Natural killer cell treated with Interleukin-12 subunit alpha and Interleukin-12 subunit beta and Interleukin-15 and Interleukin-18, amount 100 ng/mL, for 72 hours (primary cell): ENCODE results near the gene HMG20B. TPM values are rescaled to one million over a fixed set of nuclear protein-coding genes. Genes with fewer than 3 reads are reported as not detected.
A peak's percentile ranks its signal among the peaks of the same experiment; 100 is the strongest.

Experiments
- ATAC-seq, 2 donors: fragments of 150-1000 bp; cut with Tn5 transposase in 1 of 2; sonication (Bioruptor Pico), chemical (Tn5 transposase) in 1 of 2; 2 replicates each; pipeline ENCODE4 v1.10.0; 2021
- DNase-seq: peaks from one replicate; pipeline ENCODE4 v3.0.0; 2022; ENCODE audit warnings: low spot score
- H3K27ac Mint-ChIP-seq, 2 donors: 1 replicate in 1 of 2; 2 replicates in 1 of 2; pipeline ENCODE4 v1.8.0; 2022; ENCODE audit warnings: mixed read lengths in 2 of 2, mild to moderate bottlenecking in 1 of 2, moderate library complexity in 1 of 2
- H3K27me3 Mint-ChIP-seq, 2 donors: 1 replicate in 1 of 2; 2 replicates in 1 of 2; pipeline ENCODE4 v1.8.0; 2022; ENCODE audit warnings: mixed read lengths in 2 of 2
- H3K36me3 Mint-ChIP-seq: one replicate; pipeline ENCODE4 v1.8.0; 2022; ENCODE audit warnings: mixed read lengths
- H3K4me1 Mint-ChIP-seq, 2 donors: 1 replicate in 1 of 2; 2 replicates in 1 of 2; pipeline ENCODE4 v1.8.0; 2022; ENCODE audit warnings: low read depth in 2 of 2, mixed read lengths in 2 of 2, mild to moderate bottlenecking in 1 of 2
- H3K4me3 Mint-ChIP-seq: one replicate; pipeline ENCODE4 v1.8.0; 2022; ENCODE audit warnings: mixed read lengths
- H3K9me3 Mint-ChIP-seq: 2 replicates; pipeline ENCODE4 v1.8.0; 2022; ENCODE audit warnings: mixed read lengths
- total RNA-seq, 2 donors: library from RNA; stranded (reverse); gene quantifications; one replicate each; pipeline ENCODE4 v1.2.3, GENCODE V29; 2022

The HMG20B gene
- total RNA-seq, 2 donors from 2014 or later: 38.2 to 48.0 TPM

DNA sequence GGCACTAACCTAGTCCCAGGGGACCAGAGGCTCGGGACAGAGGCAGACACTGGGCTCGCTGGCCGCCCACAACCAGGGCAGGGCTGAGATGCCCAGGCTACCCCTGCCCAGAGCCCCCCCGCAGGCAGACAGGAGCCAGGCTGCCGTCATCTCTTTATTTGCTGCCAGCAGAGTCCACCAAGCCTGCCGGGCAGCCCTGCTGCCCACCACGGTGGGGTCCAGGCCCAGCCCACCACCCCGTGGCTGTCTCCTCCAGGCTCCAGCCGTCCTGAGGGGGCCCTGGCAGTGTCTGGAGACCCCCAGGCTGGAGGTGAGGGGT lies 28.7 kb upstream of the HMG20B start:
- H3K4me1 Mint-ChIP-seq: peaks cover 0 to 12% of the 10 kb centered on the region in 2 donors
- DNase-seq: no peak

DNA sequence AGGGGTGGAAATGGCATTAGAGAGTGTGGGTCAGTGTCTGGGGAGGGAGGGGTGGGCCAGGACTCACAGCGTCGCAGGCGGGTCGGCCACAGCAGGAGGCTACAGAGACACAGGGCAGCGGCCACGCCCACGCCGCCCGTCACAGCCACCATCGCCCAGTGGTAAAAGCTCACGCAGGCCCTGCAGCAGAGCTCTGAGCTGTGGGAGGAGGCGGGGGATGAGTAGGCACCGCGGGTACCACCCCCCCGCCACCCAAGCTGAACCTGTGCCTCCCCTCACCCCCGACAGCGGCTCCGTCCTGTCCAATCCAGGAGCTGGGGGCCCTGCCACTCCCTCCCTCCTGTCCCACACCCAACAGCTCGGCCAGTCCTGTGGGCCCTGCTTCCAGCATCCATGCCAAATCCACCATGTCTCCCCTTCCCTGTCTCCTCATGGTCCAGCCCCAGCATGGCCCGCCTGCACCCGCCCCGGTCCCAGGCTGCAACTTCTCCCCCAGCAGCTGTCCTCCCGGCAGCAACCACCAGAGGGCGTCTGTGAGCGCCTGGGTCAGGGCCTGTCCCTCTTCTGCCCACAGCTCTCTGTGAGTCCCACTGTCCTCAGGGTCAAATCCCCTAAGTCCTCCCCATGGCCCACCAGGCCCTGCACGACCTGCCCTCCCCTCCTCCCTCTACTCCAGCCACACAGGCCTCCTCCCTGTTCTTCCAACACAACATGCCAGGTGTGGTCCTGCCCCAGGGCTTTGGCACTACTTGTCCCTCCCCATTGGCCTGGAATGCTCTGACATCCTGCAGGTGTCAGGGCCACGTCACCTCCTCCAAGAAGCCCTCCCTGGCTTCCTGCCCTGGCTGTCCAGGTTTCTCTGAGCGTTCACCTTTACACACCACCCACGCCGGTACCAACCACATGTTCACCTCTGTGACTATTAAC lies 27.7 kb upstream of the HMG20B start:
- H3K27me3 Mint-ChIP-seq: no peaks in the 10 kb centered on the region
- peaks cover 0 to 12% of the 10 kb centered on the region in 2 donors for H3K4me1 Mint-ChIP-seq
- H3K36me3 Mint-ChIP-seq: no peaks in the 10 kb centered on the region
- ATAC-seq: peak; percentile 71 to 78
- DNase-seq: no peak
- H3K9me3 Mint-ChIP-seq: no peaks in the 10 kb centered on the region
- H3K27ac Mint-ChIP-seq: no peak overlapping the region
- no peak overlapping the region for H3K4me3 Mint-ChIP-seq

More for the DNA sequence above, 28.7 kb upstream of the HMG20B start:
- Mint-ChIP-seq H3K27me3 (no peaks in the 10 kb centered on the region), H3K4me3 (no peak overlapping the region), H3K27ac (no peak overlapping the region), H3K36me3 (no peaks in the 10 kb centered on the region), H3K9me3 (no peaks in the 10 kb centered on the region)
- no peak for ATAC-seq

DNA sequence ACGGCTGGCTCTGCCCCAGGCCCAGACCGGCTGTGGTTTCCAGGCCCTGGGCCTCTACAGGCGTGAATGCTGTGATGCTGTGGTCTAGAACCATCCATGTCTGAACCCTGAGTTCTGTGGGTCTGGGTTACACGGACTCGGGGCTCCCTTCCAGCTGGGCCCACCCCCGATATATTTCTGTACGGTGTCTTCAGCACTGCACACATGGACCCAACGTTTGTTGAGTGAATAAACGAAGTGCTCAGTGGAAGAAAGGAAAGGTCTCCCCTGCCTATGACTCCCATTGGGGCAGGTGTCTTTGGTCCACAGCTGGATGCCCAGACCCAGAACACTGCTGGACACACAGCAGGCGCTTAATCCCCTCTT lies 27.1 kb upstream of the HMG20B start:
- Mint-ChIP-seq H3K9me3 (no peaks in the 10 kb centered on the region), H3K27me3 (no peaks in the 10 kb centered on the region), H3K36me3 (no peaks in the 10 kb centered on the region), H3K4me3 (no peak overlapping the region), H3K27ac (no peak overlapping the region), H3K4me1 (peaks cover 0 to 12% of the 10 kb centered on the region in 2 donors)
- ATAC-seq: peak in 1 of 2 donors; percentile 3
- DNase-seq: no peak

DNA sequence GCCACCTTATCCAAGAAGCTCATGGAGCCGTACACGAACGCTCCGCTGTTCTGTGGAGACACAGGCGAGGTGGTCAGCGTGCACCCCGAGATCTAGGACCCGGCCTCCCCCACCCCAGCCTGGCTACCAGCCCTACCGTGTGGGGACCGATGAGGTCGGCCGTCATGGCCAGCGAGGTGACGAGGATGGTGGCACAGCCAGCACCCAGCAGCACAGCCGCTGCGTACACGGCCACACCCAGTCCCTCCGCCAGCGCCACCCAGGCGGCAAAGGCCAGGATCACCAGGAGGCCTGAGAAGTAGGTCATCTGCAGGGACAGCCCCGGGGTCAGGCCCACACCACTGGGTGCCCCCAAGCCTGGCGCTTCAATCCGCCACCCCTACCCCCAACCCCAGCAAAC lies 26.6 kb upstream of the HMG20B start:
- H3K4me1 Mint-ChIP-seq: peaks cover 0 to 15% of the 10 kb centered on the region in 2 donors
- no peaks in the 10 kb centered on the region for H3K27me3 Mint-ChIP-seq
- DNase-seq (no peak), ATAC-seq (no peak)
- H3K9me3 Mint-ChIP-seq: no peaks in the 10 kb centered on the region
- H3K4me3 Mint-ChIP-seq: no peak overlapping the region
- no peaks in the 10 kb centered on the region for H3K36me3 Mint-ChIP-seq
- no peak overlapping the region for H3K27ac Mint-ChIP-seq

DNA sequence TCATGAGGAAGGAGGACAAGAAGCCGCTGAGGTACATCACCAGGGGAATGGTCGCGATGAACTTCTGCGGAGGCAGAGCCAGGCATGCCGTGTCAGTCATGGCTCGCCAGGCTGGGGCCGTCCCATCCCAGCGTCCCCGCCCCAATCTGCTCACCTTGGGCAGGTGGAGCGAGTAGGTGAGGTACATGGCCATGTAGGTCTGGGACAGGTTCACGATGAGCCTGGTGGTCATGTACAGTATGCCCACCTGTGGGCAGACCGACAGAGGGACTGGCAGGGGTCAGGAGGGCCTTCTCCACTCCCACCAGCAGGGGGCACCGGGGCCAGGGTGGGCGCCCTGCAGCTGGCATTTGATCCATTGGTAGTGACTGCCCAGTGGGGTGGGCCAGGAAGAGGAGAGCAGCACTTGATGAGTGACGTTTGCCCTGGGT lies 25.4 kb upstream of the HMG20B start:
- Mint-ChIP-seq H3K27me3 (no peaks in the 10 kb centered on the region), H3K36me3 (no peaks in the 10 kb centered on the region), H3K4me1 (peaks cover 0 to 21% of the 10 kb centered on the region in 2 donors), H3K4me3 (no peak overlapping the region), H3K27ac (no peak overlapping the region), H3K9me3 (no peaks in the 10 kb centered on the region)
- no peak for DNase-seq
- ATAC-seq: no peak

DNA sequence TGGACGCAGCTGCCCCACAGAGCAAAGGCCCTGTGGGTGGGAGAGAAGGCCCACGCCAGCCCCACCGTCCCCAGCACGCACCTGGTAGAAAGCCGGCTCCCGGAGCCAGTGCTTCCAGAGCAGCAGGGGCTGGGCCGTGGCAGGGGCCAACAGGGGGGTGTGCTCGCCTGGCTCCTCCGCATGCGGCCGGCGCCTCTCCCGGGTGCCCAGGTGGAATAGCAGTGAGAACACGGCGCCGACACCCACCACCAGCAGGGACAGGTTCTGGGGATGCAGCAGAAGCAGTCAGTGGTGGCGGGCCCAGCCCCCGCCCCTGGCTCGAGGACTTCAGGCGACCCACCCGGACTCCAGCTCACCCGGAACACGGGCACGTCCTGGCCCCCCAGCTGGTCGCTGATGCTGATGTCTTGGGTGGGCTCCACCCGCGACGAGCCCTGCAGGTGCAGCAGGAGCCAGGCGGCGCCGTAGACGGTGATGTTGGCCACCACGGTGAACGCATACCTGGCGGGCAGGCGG lies 24.9 kb upstream of the HMG20B start:
- DNase-seq (no peak), ATAC-seq (no peak)
- no peak overlapping the region for H3K27ac Mint-ChIP-seq
- H3K27me3 Mint-ChIP-seq: no peaks in the 10 kb centered on the region
- no peaks in the 10 kb centered on the region for H3K9me3 Mint-ChIP-seq
- H3K36me3 Mint-ChIP-seq: no peaks in the 10 kb centered on the region
- H3K4me3 Mint-ChIP-seq: no peak overlapping the region
- peaks cover 0 to 21% of the 10 kb centered on the region in 2 donors for H3K4me1 Mint-ChIP-seq

DNA sequence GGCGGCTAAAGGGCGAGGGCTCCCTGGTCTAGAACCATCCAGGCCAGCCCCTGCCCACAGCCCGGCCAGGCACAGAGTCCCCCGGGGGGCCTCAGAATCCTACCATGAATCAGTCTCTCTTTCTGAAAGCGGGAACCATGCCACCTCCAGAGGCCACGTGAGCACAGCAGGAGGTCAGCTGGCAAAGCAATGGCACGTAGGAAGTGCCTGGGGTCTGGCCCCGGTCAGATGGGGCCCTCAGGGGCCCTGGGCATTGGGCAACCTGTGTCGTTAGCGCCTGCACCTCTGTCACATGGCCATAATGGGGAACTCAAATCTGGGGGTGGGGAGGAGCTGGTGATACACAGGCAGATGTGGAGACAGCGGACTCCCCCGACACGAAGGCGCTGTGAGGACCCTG lies 24.1 kb upstream of the HMG20B start:
- Mint-ChIP-seq H3K4me3 (no peak overlapping the region), H3K36me3 (no peaks in the 10 kb centered on the region), H3K9me3 (no peaks in the 10 kb centered on the region), H3K27me3 (no peaks in the 10 kb centered on the region), H3K27ac (no peak overlapping the region), H3K4me1 (peaks cover 0 to 21% of the 10 kb centered on the region in 2 donors)
- no peak for ATAC-seq
- DNase-seq: no peak

DNA sequence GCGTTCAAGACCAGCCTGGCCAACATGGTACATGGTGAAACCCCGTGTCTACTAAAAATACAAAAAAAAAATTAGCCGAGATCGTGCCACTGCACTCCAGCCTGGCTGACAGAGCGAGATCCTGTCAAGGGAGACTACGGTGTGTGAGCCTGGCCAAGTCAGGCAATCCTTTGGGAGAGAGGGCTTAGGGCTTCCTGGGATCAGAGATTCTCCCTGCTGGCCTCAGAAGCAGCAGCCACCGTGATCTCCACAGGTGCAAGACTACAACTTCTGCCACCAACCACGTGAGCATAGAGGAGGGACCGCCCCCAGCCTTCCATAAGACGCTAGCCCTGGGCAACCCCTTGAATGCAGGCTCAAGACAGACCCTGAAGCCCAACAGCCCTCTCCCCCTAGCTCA lies 22.9 kb upstream of the HMG20B start:
- H3K9me3 Mint-ChIP-seq: no peaks in the 10 kb centered on the region
- DNase-seq: no peak
- H3K36me3 Mint-ChIP-seq: no peaks in the 10 kb centered on the region
- H3K27ac Mint-ChIP-seq: no peak overlapping the region
- ATAC-seq: no peak
- no peak overlapping the region for H3K4me3 Mint-ChIP-seq
- no peaks in the 10 kb centered on the region for H3K27me3 Mint-ChIP-seq
- peaks cover 4 to 25% of the 10 kb centered on the region in 2 donors for H3K4me1 Mint-ChIP-seq

DNA sequence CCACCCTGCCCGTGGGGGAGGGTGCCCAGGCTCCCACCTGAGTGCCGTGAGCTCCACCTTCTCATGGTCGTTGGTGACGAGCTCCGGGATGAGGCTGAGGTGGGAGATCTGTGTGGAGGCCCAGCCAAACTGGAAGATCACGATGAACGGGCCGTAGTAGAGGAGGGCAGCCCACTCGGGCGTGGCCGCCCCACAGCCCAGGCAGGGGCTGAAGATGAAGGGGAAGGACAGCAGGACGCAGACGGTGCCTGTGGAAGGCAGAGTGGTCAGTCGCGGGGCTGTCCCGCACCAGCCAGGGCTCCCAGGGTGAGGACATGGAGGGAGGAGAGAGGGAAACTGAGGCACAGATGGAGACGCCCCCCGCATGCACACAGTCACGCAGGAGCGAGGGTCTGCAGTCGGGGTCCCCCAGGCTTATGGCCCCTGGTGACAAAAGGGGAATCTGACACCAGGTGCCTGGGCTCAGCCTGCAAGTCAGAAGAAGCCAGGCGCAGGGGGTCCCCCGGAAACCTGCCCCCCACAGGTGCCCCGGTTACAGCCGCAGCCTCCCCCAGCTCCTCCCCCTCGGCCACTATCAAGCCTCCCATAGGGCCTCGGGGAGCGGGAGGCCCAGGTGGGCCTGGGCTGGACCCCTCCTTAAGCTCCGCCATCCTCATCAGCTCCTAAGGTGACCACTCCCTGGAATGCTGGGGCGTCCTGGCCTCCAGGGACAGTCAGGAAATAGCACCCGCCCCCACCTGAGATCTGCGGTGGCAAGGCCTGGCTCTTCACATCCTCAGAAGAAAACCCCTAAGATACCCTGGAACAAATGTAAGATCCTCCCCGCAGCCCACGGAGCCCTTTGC lies 21.6 kb upstream of the HMG20B start:
- Mint-ChIP-seq H3K9me3 (no peaks in the 10 kb centered on the region), H3K27me3 (no peaks in the 10 kb centered on the region), H3K4me1 (peaks cover 7 to 25% of the 10 kb centered on the region in 2 donors), H3K36me3 (no peaks in the 10 kb centered on the region), H3K27ac (no peak overlapping the region), H3K4me3 (no peak overlapping the region)
- DNase-seq (no peak), ATAC-seq (no peak)

DNA sequence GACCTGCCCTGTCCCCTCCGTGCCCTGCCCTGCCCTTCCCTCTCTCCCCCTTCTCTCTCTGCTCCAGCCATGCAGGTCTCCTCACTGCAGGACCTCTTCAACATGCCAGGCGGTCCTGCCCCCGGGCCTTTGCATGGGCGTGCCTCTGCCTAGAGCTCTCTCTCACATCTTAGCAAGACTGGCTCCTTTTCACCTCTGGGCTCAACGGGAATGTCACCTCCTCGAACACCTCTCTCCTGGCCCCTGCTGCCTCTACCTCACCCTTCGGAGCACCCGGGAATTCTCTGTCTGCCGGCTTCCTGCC lies 21.0 kb upstream of the HMG20B start:
- H3K4me1 Mint-ChIP-seq: peaks cover 13 to 31% of the 10 kb centered on the region in 2 donors
- no peaks in the 10 kb centered on the region for H3K27me3 Mint-ChIP-seq
- no peaks in the 10 kb centered on the region for H3K36me3 Mint-ChIP-seq
- no peak for DNase-seq
- ATAC-seq: no peak
- no peak overlapping the region for H3K27ac Mint-ChIP-seq
- H3K4me3 Mint-ChIP-seq: no peak overlapping the region
- no peaks in the 10 kb centered on the region for H3K9me3 Mint-ChIP-seq

DNA sequence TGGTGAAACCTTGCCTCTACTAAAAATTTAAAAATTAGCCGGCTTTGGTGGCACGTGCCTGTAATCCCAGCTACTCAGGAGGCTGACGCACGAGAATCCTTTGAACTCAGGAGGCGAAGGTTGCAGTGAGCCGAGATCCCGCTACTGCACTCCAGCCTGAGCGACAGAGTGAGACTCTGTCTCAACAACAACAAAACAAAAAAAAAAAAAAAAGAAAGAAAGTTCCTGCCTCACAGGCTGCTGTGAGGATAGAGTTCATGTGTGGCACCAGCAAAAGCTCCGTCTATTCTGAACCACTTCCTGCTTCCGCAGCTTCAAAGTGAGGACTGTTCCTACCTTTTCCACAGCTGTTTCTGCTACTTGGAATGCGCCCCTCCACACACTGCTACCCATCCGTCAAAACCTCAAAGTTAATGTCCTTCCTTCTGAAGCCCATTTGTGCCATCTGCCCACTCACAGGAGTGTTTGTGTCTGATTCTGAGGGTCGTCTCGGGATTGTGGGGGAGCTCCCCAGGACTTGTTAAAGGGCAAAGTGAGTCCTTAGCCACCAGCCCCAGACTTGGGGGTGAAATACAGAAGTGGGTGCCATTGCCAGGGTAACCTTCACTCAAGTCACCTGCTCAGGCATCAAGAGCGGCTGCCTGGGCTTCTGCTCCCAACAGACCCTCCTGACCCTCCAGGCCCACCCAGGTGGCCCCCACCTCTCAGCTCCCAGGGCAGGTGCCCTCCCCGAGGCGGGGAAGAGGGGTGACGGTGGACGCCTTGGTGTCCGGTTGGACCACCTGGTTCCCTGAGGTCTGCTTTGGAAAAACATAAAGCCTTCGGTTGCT lies 18.3 kb upstream of the HMG20B start:
- no peaks in the 10 kb centered on the region for H3K9me3 Mint-ChIP-seq
- DNase-seq (no peak), ATAC-seq (no peak)
- peak overlapping the region in 1 of 2 donors; percentile 71 for H3K27ac Mint-ChIP-seq
- H3K4me3 Mint-ChIP-seq: peak overlapping the region; percentile 98
- no peaks in the 10 kb centered on the region for H3K36me3 Mint-ChIP-seq
- no peaks in the 10 kb centered on the region for H3K27me3 Mint-ChIP-seq
- H3K4me1 Mint-ChIP-seq: peaks cover 22 to 40% of the 10 kb centered on the region in 2 donors

DNA sequence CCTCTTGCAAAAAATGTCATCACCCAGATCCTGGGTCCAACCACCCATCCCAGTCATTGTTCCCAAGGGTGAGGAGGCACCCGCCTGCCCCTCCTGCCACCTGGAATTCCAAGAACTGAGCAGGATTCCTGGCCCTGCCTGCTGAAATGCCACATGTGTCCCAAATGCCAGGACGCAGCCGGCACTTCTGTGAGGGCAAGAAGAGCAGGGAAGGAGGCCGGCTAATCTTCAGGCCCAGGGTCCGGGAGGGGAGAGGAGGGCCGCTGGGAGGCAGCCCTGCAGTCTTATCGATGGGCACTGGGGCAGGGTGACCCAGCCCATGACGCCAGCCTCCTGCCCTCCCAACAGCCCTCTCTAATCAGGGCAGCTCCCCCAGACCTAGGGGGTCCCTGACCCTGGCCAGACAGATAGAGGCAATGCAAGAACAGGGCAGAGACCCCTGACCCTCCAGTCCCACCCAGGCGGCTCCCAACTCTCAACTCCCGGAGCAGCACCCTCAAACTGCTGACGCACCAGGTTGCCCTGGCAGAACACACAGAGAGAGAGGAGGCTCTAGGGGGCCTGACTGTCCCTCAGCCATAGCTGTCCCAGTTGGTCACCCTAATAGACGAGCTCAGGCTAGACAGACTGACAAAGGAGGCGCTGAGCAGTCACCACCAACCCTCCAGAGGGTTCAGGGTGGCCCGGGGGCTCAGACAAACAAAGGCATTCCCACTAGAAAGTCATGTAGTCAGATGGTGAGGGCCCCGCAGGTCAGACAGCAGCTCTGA lies 16.9 kb upstream of the HMG20B start:
- H3K27me3 Mint-ChIP-seq: no peaks in the 10 kb centered on the region
- DNase-seq: no peak
- H3K36me3 Mint-ChIP-seq: no peaks in the 10 kb centered on the region
- no peaks in the 10 kb centered on the region for H3K9me3 Mint-ChIP-seq
- H3K4me1 Mint-ChIP-seq: peaks cover 22 to 39% of the 10 kb centered on the region in 2 donors
- H3K27ac Mint-ChIP-seq: peak overlapping the region; percentile 70 to 87
- no peak for ATAC-seq
- peak overlapping the region; percentile 98 for H3K4me3 Mint-ChIP-seq

DNA sequence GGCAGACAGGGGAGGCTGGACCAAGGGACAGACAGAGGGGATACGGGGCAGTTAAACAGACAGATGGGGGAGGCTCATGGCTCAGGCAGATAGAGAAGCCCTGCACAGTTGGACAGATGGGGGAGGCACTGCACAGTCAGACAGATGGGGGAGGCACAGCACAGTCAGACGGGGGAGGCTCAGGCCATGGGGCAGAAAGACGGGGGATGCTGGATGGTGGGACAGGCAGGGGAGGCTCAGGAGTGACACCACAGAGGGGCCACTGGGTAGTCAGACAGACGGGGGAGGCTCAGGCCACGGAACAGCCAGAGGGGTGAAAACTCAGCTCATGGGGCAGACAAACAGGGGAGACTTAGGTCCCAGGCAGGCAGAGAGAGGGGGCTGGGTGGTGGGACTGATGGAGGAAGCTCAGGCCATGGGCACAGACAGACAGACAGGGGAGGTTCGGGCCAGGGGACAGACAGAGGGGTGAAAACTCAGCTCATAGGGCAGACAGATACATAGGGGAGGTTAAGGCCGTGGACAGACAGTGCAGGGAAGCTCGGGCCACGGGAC lies 16.2 kb upstream of the HMG20B start:
- H3K4me1 Mint-ChIP-seq: peaks cover 22 to 36% of the 10 kb centered on the region in 2 donors
- H3K9me3 Mint-ChIP-seq: no peaks in the 10 kb centered on the region
- no peaks in the 10 kb centered on the region for H3K27me3 Mint-ChIP-seq
- DNase-seq: no peak
- H3K4me3 Mint-ChIP-seq: peak overlapping the region; percentile 98
- H3K36me3 Mint-ChIP-seq: no peaks in the 10 kb centered on the region
- peak overlapping the region; percentile 70 to 87 for H3K27ac Mint-ChIP-seq
- ATAC-seq: no peak
